ENCODE measurements around the gene UBXN2A. TPM values are rescaled to one million over a fixed set of nuclear protein-coding genes. Genes with fewer than 3 reads are reported as not detected.
A peak's percentile ranks its signal among the peaks of the same experiment; 100 is the strongest.
"Not testable (repeated sequence)": the region's sequence is repeated elsewhere in the genome, so short reads cannot be mapped to it uniquely, and the experiment has no call there.

UBXN2A gene
- polyA plus RNA-seq, 4 donors, result 19.1 to 22.9 (median 20.4) TPM

DNA sequence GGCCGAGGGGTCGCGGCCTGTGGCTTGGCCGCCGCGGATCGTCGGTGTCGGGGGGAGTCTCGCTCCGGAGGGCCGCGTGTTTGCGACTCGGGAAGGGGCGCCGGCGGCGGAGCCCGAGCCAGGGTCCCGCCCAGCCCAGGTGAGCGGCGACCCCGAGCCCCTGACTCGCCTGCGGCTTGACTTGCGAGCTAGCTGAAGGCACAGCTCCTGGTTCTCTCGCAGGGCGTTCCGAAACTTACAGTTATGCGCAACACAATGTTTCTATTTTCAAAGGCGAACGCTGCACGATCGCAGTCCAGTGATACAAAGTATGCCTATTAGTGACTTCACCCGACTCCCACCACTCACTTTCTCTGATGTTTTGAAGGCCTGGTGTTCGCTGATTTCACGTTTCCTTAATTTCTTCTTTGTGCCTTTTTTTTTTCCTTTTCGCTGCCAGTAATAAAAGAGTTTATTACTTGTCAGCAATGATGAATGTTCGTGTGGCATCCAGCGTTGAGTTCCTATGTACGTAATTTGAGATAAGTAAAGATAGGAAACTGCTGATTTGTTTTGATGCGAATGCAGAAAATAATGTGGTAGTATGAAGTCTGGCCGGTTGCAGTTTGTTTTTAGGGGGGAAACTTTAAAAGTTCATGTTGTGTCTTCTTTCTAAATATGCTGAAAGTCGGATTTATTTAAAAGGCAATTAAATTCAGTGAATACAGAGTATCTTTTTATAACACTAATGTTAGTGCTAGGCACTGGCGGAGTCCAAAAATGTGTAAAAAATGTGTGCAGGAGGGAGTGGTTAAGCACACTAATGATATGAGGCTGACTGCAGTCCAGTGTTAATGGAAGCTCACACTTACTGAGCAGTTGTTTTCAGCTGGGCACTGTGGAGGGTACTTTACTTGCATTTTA, 706 bp downstream of the UBXN2A start:
- DNase-seq (ENCODE audit: low read depth in 4 of 4, low spot score in 3 of 4), result peak in 1 of 4 donors; percentile 38

DNA sequence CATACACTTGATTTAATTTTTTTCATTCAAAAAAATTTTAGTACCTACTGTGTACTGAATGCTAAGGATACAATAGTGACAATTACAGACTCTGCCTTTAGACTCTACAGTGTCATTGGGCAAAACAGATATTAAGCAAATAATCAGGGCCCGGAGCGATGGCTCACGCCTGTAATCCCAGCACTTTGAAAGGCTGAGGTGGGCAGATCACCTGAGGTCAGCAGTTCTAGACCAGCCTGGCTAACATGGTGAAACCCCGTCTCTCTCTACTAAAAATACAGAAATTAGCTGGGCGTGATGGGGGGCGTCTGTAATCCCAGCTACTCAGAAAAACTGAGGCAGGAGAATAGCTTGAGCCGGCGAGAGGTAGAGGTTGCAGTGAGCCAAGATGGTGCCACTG, 1.4 kb downstream of the UBXN2A start:
- no peak for DNase-seq (ENCODE audit: low read depth in 4 of 4, low spot score in 3 of 4)

DNA sequence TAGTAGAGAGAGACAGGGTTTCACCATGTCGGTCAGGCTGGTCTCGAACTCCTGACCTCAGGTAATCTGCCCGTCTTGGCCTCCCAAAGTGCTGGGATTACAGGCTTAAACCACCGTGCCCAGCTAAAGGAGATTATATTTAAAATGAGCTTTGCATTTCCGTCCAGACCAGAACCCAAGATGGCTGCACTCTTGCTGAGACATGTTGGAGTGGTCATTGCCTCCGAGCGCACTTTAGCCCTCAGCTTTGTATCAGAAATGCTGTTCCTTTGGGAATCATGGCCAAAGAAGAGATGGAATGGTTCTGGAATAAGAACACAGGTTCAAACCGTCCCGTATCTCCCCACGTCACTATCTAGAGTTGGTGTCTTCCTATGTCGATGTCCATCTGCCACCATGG, 3.4 kb downstream of the UBXN2A start:
- DNase-seq (ENCODE audit: low read depth in 4 of 4, low spot score in 3 of 4), result no peak

DNA sequence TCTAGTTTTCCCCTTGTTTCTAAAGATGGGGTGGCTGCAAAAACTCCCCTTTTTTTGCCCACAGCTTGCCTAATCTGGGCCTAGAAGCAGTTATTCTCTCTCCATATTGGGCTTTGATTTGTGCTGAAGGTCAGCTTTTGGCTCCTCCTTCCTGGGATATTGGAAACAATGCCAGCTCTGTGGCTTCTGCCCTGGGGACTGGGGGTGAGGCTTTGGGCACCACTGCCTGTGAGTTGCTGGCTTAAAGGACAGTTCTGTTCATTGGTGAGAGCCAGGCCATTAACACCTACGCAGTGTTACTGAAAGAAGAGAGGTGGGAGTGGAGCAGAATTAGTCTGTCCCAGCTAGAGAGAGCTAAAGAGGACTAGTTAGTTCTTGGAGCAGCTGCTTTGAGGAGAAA, 4.3 kb downstream of the UBXN2A start:
- DNase-seq (ENCODE audit: low read depth in 4 of 4, low spot score in 3 of 4), result no peak

- DNase-seq (ENCODE audit: low read depth in 4 of 4, low spot score in 3 of 4), result no peak
These were observed 4.7 kb downstream of the UBXN2A start for GRCh38 chr2:23944976-23945375.

GRCh38 chr2:23947350-23947749, 7.1 kb downstream of the UBXN2A start:
- no peak for DNase-seq (ENCODE audit: low read depth in 4 of 4, low spot score in 3 of 4)

- not testable (repeated sequence) for DNase-seq (ENCODE audit: low read depth in 4 of 4, low spot score in 3 of 4)
These were observed 12.3 kb downstream of the UBXN2A start for GRCh38 chr2:23952558-23952957.

- no peak for DNase-seq (ENCODE audit: low read depth in 4 of 4, low spot score in 3 of 4)
These were observed 13.4 kb downstream of the UBXN2A start for GRCh38 chr2:23953625-23954024.

- no peak for DNase-seq (ENCODE audit: low read depth in 4 of 4, low spot score in 3 of 4)
These were observed 14.2 kb downstream of the UBXN2A start for GRCh38 chr2:23954325-23955014.

DNA sequence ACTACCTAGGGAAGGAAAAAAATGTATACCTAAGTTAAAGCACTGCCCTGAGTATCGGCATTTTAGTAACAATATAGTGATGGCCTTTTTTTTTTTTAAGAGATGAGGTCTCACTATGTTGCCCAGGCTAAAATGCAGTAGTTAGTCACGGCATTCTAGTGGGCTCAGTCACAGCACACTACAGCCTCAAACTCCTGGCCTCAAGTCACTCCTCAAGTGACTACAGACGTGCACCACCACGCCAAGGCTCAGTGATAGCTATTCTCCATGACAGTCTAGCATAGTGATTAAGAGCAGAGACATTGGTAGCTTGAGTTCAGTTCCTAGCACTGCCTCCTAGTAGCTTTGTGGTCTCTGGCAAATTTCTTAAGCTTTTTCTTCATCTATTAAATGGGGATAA, 27.6 kb downstream of the UBXN2A start:
- no peak for DNase-seq (ENCODE audit: low read depth in 4 of 4, low spot score in 3 of 4)

DNA sequence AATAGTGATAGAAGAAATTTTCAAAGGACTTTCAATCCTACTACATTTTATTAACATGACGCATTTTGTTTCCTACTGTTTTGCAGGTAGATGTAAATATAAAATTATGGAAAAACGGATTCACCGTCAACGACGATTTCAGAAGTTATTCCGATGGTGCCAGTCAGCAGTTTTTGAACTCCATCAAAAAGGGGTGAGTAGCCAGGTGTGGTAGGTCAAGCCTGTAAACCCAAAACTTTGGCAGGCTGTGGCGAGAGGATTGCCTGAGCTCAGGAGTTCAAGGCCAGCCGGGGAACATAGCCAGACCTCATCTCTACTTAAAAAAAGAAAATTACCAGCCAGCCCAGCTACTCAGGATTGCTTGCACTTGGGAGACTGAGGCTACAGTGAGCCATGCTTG, 36.6 kb downstream of the UBXN2A start:
- no peak for DNase-seq (ENCODE audit: low read depth in 4 of 4, low spot score in 3 of 4)

DNA sequence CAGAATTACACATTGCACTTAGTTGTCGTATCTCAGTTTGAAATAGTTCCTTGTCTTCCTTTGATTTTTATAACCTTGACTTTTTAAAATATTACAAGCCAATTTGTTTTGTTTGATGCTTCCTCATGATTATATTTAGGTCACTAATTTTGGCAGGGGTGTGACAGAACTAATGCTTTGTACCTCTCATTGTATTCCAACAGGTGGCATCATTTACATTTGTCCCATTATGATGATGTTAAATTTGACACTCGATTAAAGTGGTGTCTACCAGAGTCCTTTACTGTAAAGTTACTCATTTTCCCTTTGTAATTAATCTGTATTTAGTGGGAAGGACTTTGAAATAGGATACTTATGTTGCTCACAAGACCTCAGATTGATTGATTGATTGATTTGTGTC, 48.1 kb downstream of the UBXN2A start:
- no peak for DNase-seq (ENCODE audit: low read depth in 4 of 4, low spot score in 3 of 4)

- no peak for DNase-seq (ENCODE audit: low read depth in 4 of 4, low spot score in 3 of 4)
These were observed 52.7 kb downstream of the UBXN2A start for GRCh38 chr2:23992931-23993330.

- no peak for DNase-seq (ENCODE audit: low read depth in 4 of 4, low spot score in 3 of 4)
These were observed 53.5 kb downstream of the UBXN2A start for GRCh38 chr2:23993736-23994269.

DNA sequence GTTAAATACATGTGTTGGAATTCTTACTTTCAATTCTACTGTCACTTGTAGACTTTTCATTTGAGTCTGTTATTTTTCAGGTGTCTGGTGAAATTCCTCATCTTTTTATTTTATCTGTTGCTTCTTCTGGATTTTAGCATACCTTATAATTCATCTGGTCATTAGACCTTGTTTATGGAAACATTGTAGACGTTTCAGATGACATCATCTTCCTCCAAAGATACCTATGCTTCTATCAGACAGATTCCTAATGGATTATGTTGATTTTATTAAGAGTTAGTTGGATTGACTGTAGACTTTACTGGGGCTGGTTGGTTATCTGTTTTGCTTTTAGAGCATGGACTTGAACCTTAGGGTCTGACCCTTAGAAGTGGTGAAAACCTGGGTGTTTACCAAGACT, 54.3 kb downstream of the UBXN2A start:
- no peak for DNase-seq (ENCODE audit: low read depth in 4 of 4, low spot score in 3 of 4)

DNA sequence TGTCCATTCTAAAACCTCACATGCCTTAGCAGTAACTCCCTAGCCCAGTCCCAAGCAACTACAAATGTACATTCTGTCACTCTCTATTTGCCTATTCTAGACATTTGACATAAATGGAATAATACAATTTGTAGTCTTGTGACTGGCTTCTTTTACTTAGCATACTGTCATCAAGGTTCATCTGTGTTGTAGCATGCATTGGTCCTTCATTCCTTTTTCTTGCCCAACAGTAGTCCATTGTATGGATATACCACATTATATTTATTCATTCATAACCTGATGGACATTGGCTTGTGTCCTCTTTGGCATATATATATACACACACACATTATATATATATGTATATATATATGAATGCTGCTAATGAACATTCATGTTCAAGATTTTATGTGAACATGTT, 67.4 kb downstream of the UBXN2A start:
- no peak for DNase-seq (ENCODE audit: low read depth in 4 of 4, low spot score in 3 of 4)

GRCh38 chr2:24008672-24009366, 68.6 kb downstream of the UBXN2A start:
- no peak for DNase-seq (ENCODE audit: low read depth in 4 of 4, low spot score in 3 of 4)

DNA sequence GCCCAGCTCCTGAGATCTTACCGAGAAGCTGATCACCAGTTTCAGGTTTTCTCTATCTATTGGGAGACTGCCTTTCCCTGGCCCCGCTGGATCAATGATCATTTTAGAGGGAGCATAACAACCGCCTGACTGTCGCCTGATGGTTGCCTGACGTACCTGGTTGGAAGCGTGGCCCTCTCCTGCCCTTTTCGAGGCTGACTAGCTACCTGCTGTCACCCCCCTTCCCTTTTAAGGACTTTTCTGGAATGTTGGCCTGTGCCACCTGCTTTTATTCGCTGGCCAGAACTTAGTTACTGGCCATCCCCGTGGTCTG, 69.1 kb downstream of the UBXN2A start:
- DNase-seq (ENCODE audit: low read depth in 4 of 4, low spot score in 3 of 4), result no peak

DNA sequence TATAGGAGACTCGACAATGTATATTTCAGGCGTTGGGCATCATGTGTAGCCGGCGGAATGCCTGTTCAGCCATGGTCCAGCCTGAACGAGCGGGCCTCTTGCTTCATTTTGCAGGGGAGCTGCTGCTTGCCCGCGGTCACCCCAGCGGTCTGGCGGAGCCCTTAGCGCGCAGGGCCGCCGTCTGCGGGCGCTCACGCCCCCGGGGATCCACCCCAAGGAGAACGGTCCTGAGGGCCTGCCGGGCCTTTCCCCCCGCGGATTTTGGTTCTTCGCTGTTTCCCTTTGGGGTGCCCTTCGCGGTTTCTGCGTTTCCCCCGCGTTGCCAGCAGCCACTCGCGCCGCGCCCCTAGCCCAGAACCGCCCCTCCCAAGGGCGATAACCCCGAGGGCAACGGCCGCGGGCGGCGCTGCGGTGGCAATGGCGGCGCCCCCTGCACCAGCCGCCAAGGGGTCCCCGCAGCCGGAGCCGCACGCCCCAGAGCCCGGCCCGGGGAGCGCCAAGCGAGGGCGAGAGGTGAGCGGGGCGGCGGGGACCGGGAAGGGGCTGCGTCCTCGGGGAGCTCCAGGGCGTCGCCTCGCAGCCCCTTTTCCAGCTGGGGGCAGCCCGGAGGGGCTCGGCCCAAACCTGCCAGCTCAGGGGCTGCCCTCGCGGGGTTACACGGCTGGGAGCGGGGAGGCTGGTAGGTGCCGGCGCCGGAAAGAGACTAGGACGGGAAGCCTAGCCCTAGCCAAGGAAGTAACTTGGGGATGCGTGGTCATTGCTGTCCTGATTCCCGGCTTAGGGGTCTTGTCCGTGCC, 69.6 kb downstream of the UBXN2A start, which contains the start of gene MFSD2B:
Gene MFSD2B, plus strand, starts transcription at position 406 of the 797 bp plus-strand sequence. Its CDS starts 12 bp downstream, at position 418.
- no peak for DNase-seq (ENCODE audit: low read depth in 4 of 4, low spot score in 3 of 4)

- no peak for DNase-seq (ENCODE audit: low read depth in 4 of 4, low spot score in 3 of 4)
These were observed 70.4 kb downstream of the UBXN2A start for GRCh38 chr2:24010477-24011249.
